DOHH2 (cell line): ENCODE data around the gene MEIG1.
"Not testable (repeated sequence)": the region's sequence is repeated elsewhere in the genome, so short reads cannot be mapped to it uniquely, and the experiment has no call there.

Experiments used
- H3F3A ChIP-seq: fragments of 200-600 bp; sonication (generic), shearing (Covaris generic); 2 replicates; pipeline ENCODE4 v1.6.0; 2016; ENCODE audit warnings: antibody characterized with exemption, mild to moderate bottlenecking; ENCODE audit not compliant: control insufficient read depth, insufficient read depth
- H3K27ac ChIP-seq: fragments of 200-600 bp; sonication (generic); 2 replicates; pipeline ENCODE4 v1.5.1; 2014; ENCODE audit warnings: low read depth, mild to moderate bottlenecking, low read length, moderate library complexity
- H3K27me3 ChIP-seq: fragments of 200-600 bp; sonication (generic); 2 replicates; pipeline ENCODE4 v1.6.1; 2014; ENCODE audit warnings: mild to moderate bottlenecking, low read length, mixed read lengths; ENCODE audit not compliant: control insufficient read depth
- H3K36me3 ChIP-seq: fragments of 200-600 bp; sonication (generic); 2 replicates; pipeline ENCODE4 v1.6.1; 2014; ENCODE audit warnings: mild to moderate bottlenecking, low read length, moderate library complexity, mixed read lengths; ENCODE audit not compliant: control insufficient read depth
- H3K4me1 ChIP-seq: fragments of 200-600 bp; sonication (generic); 2 replicates; pipeline ENCODE4 v1.6.1; 2014; ENCODE audit warnings: mild to moderate bottlenecking, low read length, mixed read lengths; ENCODE audit not compliant: control insufficient read depth
- H3K4me2 ChIP-seq: fragments of 200-600 bp; sonication (generic); 2 replicates; pipeline ENCODE4 v1.6.0; 2014; ENCODE audit warnings: mild to moderate bottlenecking, low read length, moderate library complexity
- H3K4me3 ChIP-seq: fragments of 200-600 bp; sonication (generic); 2 replicates; pipeline ENCODE4 v1.5.1; 2014; ENCODE audit warnings: mild to moderate bottlenecking, low read length, mixed read lengths
- H3K79me2 ChIP-seq: fragments of 200-600 bp; sonication (generic); 2 replicates; pipeline ENCODE4 v1.6.1; 2014; ENCODE audit warnings: mild to moderate bottlenecking, low read length, mixed read lengths; ENCODE audit not compliant: control insufficient read depth
- H3K9me2 ChIP-seq: fragments of 200-600 bp; sonication (generic); replicated peaks from 2 replicates; pipeline ENCODE4 v1.6.1; 2014; ENCODE audit warnings: mild to moderate bottlenecking, low read length, mixed read lengths; ENCODE audit not compliant: control insufficient read depth
- H3K9me3 ChIP-seq: fragments of 200-600 bp; sonication (generic); 2 replicates; pipeline ENCODE4 v1.6.1; 2014; ENCODE audit warnings: antibody characterized with exemption, low read length, mixed read lengths; ENCODE audit not compliant: control insufficient read depth, insufficient read depth
- H4K20me1 ChIP-seq: fragments of 200-600 bp; sonication (generic); 2 replicates; pipeline ENCODE4 v1.6.0; 2014; ENCODE audit warnings: low read depth, mild to moderate bottlenecking, antibody characterized with exemption, low read length, moderate library complexity; ENCODE audit not compliant: control insufficient read depth, insufficient read depth
- EZH2phosphoT487 ChIP-seq: fragments of 200-600 bp; sonication (generic); IDR thresholded peaks from 2 replicates; pipeline ENCODE4 v1.6.1; 2017; ENCODE audit warnings: borderline replicate concordance, mild to moderate bottlenecking, antibody characterized with exemption, low read length, moderate library complexity, mixed read lengths
- TF ChIP-seq, protein P1 (sequence below): fragments of 200-600 bp; sonication (generic); IDR thresholded peaks from one replicate; pipeline ENCODE4 v1.5.1; 2014; ENCODE audit warnings: antibody characterized with exemption, mild to moderate bottlenecking, low read depth, low read length; ENCODE audit not compliant: poor library complexity, severe bottlenecking

The MEIG1 gene

DNA sequence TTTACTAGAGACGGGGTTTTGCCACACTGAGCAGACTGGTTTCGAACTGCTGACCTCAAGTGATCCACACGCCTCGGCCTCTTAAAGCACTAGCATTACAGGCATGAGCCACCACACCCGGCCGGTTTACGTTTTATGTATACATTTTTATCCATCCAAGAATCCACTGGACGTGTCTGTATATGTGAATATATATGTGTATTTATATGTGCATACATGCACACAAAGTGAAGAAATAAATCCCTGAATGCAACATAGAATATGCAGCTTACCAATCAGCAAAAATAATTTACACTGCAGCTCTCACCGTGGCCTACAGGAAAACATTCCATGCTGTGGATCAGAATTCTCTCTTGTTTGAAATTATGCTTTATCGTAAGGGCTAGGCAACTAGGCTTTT lies 28.6 kb upstream of the MEIG1 start:
- H3K4me1 ChIP-seq: no peaks in the 10 kb centered on the region
- H3K36me3 ChIP-seq: peaks cover 94% of the 10 kb centered on the region

DNA sequence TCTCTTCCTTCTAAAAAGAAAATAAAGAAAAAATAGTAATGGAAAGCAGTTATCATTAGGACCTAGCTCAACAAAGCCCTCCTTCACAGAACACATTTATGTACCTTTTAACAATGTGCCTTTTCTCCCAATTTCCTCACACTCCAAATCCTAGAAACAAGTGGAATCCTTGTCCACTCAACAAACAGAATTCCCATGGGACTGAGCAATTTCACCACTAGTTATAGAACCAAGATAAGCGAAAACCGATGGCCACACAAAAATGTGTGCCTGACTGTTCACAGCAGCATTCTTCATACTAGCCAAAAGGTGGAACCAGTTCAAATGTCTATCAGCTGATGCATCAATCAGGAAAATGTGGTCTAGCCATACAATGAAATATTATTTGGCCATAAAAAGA lies 22.6 kb upstream of the MEIG1 start:
- H3K9me3 ChIP-seq: no peaks in the 10 kb centered on the region
- no peaks in the 10 kb centered on the region; the same call in 1 of the 2 replicates for H4K20me1 ChIP-seq
- H3K36me3 ChIP-seq: peaks cover 73% of the 10 kb centered on the region
- H3K9me2 ChIP-seq: no peaks in the 10 kb centered on the region
- no peaks in the 10 kb centered on the region for H3K27me3 ChIP-seq
- peaks cover 27% of the 10 kb centered on the region for H3K79me2 ChIP-seq
- H3F3A ChIP-seq: no peaks in the 10 kb centered on the region
- no peak overlapping the region for H3K4me3 ChIP-seq
- TF ChIP-seq, protein P1, sequence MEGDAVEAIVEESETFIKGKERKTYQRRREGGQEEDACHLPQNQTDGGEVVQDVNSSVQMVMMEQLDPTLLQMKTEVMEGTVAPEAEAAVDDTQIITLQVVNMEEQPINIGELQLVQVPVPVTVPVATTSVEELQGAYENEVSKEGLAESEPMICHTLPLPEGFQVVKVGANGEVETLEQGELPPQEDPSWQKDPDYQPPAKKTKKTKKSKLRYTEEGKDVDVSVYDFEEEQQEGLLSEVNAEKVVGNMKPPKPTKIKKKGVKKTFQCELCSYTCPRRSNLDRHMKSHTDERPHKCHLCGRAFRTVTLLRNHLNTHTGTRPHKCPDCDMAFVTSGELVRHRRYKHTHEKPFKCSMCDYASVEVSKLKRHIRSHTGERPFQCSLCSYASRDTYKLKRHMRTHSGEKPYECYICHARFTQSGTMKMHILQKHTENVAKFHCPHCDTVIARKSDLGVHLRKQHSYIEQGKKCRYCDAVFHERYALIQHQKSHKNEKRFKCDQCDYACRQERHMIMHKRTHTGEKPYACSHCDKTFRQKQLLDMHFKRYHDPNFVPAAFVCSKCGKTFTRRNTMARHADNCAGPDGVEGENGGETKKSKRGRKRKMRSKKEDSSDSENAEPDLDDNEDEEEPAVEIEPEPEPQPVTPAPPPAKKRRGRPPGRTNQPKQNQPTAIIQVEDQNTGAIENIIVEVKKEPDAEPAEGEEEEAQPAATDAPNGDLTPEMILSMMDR: no peak
- no peak for TF ChIP-seq EZH2phosphoT487
- H3K4me1 ChIP-seq: no peaks in the 10 kb centered on the region
- no peak overlapping the region for H3K27ac ChIP-seq
- H3K4me2 ChIP-seq: no peak overlapping the region

More for the DNA sequence above, 28.6 kb upstream of the MEIG1 start:
- H3K9me3 ChIP-seq: no peaks in the 10 kb centered on the region
- no peak overlapping the region for H3K4me3 ChIP-seq
- peaks cover 22% of the 10 kb centered on the region for H3K79me2 ChIP-seq
- no peak overlapping the region for H3K4me2 ChIP-seq
- no peaks in the 10 kb centered on the region for H3K9me2 ChIP-seq
- H4K20me1 ChIP-seq: no peaks in the 10 kb centered on the region
- H3F3A ChIP-seq: no peaks in the 10 kb centered on the region
- H3K27ac ChIP-seq: no peak overlapping the region
- no peaks in the 10 kb centered on the region for H3K27me3 ChIP-seq
- TF ChIP-seq, protein P1: no peak
- no peak for TF ChIP-seq EZH2phosphoT487

DNA sequence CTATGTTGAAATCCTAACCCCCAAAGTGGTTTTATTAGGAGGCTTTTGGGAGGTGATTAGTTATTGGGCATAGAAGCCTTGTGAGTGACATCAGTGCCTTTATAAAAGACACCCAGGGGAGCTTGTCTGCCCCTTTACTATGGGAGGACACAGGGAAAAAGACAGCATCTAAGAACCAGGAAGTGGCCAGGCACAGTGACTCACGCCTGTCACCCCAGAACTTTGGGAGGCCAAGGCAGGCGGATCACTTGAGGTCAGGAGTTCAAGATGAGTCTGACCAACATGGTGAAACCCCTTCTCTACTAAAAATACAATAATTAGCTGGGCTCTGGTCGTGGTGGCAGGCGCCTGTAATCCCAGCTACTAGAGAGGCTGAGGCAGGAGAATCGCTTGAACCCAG lies 20.2 kb upstream of the MEIG1 start:
- not testable (repeated sequence) for H3K4me3 ChIP-seq, H3F3A ChIP-seq, H3K9me3 ChIP-seq, H3K9me2 ChIP-seq, H3K4me1 ChIP-seq, H3K4me2 ChIP-seq, H3K27me3 ChIP-seq, H4K20me1 ChIP-seq, H3K27ac ChIP-seq
- peaks cover 75% of the 10 kb centered on the region for H3K36me3 ChIP-seq
- peaks cover 41% of the 10 kb centered on the region for H3K79me2 ChIP-seq

DNA sequence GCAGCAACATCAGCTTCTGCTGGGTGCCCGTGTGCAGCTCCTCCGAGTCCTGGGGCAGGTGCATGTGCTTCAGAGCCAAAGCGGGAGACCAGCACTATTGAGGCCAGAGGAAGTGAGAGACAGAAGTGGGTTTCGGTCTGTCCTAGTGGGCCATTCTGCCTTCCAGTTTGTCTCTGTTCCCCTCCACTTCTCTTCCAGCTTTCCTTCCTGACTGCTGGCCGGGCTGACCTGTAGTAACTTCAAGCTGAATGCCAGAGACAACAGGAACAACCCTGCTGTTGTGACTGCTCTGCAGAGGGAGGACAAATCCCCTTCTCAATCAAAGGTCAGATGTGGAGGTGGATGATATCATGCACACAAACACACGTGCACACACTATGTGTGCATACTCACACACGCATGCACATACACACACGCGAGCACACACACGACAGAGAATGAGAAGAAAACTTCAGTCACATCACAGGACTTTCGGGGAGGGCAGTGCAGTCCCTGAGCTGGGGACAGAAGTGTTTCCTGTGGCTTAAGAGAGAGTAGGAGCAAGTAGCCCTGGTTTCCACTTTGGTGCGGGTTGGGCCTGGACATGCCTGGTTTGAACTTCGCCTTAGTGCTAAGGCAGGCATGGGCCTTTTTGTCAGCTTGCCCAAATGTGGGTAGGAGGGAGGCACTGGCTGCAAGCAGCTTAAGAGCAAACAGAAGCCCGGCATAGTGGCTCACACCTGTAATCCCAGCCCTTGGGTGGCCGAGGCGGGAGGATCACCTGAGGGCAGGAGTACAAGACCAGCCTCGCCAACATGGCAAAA lies 16.8 kb upstream of the MEIG1 start:
- H3K4me2 ChIP-seq, H3K4me3 ChIP-seq, H3F3A ChIP-seq, H4K20me1 ChIP-seq, H3K9me3 ChIP-seq, H3K27me3 ChIP-seq, H3K4me1 ChIP-seq, H3K9me2 ChIP-seq, H3K27ac ChIP-seq: not testable (repeated sequence)
- H3K79me2 ChIP-seq: peaks cover 62% of the 10 kb centered on the region
- H3K36me3 ChIP-seq: peaks cover 74% of the 10 kb centered on the region

DNA sequence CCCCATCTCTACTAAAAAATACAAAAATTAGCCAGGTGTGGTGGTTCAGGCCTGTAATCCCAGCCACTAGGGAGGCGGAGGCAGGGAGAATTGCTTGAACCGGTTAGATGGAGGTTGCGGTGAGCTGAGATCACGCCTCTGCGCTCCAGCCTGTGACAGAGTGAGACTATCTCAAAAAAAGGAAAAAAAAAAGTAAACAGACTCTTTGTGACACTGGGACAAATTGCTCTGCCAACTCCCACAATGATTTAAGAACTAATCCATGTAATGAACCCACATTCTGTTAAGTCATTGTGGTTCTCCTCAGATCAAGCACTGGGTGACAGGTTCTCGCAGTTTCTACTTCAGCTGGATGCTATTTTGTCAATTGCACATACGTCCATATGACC lies 16.2 kb upstream of the MEIG1 start:
- Histone ChIP-seq H3K79me2 (peaks cover 66% of the 10 kb centered on the region), H3K36me3 (peaks cover 78% of the 10 kb centered on the region)
- not testable (repeated sequence) for H3F3A ChIP-seq, H4K20me1 ChIP-seq, H3K9me2 ChIP-seq, H3K9me3 ChIP-seq, H3K27me3 ChIP-seq, H3K4me1 ChIP-seq, H3K4me2 ChIP-seq, H3K27ac ChIP-seq, H3K4me3 ChIP-seq
